HG03196 (cell line): ENCODE results near the gene AKR1A1.
"Not testable (repeated sequence)": the region's sequence is repeated elsewhere in the genome, so short reads cannot be mapped to it uniquely, and the experiment has no call there.

Experiments
- ATAC-seq: cut with Tn5 transposase; IDR thresholded peaks from one replicate; pipeline ENCODE4 v1.9.1; 2021; ENCODE audit not compliant: unreplicated experiment

The AKR1A1 gene

DNA sequence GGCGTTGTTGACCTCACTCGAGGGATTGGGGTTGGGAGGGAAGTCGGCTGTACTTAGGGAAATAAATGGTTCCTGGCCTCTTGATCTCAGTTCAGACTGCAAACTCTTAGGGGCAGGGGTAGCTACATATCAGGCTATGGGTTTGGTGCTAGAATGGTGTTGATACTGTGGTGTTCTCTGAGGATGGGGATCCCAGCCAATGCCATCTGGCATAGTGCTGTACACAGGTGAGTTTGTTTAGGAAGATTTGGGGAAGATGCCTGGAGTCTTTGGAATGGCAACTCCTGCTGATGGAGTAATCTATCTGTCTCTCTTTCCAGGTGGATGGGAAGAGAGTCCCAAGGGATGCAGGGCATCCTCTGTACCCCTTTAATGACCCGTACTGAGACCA lies 18.9 kb downstream of the AKR1A1 start:
- peak; percentile 22 for ATAC-seq

DNA sequence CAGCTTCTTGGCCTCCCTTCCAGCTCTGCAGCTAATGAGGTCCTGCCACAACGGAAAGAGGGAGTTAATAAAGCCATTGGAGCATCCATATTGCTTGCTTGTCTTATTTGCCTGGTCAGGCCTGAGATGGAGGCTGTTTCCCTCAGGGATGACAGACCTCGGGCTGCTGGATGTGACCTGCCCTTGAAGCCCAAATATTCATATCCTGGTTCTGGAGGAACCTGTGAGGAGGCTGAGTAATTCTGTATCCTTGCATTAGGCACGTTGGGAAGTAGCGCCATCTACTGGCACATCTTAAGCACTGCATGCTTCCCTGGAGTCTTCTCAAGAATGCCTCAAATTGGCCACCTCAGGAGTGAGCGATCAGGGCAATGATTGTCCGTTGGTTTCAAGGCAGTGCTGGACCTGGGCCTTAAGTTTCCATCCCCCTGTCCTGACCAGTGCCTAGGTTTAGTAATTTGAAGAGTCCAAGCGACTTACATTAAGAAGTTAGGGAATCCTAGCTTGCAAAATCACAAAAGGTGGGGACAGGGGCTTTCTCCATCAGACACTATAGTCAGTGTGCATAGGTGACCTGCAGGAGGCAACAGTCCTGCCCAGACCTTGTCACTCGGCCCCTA lies 19.4 kb downstream of the AKR1A1 start:
- peak; percentile 69 for ATAC-seq

DNA sequence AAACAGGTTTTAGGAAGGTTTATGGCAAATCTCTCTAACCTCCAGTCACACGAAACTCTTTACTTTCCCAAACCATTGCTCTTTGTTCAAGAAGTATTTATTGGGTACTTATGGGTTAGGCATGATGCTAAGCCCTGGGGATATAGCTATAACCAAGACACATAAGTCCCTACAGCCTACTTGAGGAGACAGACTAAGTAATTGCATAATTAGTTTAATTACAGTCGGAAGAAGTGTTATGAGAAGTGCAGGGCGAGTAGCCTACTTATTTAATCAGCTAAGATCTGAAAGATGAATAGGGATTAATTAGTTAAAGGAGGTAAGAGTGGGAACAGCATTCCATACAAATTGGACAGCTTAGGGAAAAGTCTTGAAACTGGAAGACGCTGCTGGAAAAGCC lies 20.0 kb downstream of the AKR1A1 start:
- no peak for ATAC-seq

DNA sequence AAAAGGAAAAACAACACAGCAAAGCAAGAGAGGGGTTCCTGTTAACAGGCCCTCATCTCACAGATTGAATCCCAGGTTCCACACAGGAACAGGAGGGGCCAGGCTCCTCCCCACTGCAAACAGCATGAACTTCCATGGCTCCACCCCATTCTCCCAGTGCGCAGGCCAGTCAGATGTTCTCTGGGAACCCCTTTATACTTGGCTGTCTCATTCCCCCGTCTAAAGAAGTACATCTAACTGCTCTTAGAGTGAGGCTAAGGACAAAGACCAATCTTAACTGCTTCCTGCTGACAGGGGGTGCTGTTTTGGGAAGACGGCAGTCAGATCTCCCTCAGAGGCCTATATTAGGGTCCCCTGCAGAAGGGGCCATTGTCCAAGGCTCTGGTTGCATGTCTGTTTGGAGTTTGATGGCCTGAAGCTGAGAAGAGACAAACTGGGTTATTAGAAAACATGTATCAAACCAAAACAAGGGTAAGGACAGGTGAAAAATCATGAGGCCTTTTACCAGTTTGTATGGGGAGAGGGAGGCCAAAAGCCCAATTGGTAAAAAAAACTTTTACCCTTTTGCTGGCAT lies 22.7 kb downstream of the AKR1A1 start:
- no peak for ATAC-seq

DNA sequence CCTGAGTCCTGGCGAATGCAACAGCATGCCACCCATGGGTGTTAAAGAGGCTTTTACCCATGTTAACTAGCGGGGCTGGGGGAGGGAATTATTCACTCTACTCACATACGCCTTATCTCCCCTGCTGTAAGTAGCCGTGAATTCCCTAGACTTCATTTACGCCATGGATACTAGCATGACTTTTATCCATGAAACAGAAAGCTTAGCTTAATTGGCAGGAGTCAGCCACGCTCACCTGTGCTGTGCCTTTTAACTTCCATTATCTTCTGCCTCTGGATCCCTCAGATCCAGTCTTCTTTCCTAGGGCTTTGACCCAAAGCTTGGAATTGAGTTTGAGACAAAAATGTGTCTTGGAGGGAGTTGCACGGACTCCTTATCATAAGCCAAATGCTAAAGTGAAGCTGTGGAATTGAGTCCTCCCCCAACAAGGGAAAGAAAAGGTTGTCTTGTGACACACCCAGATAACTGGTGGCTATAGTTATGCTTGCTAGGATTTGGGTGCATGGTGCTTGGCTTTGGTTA lies 23.5 kb downstream of the AKR1A1 start:
- ATAC-seq = no peak

DNA sequence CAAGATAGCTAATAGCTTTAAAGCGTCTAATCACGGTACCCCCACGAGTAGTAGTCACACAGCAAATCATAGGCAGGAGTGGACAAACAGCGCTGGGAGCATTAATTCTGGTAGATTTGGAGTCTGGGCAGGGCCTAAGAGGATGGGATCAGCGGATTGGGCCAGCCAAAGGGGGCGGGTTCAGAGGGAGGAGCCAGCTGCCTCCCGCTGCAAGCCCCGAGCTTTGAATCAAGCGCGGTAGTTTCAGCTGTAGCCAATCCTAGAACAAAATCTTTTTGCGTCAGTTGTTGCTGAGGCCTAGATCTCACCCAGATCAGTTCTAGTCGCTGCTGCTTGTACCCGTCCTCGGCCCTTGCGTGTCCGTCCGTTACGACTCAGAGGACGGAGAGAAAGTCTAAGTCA lies 32.6 kb downstream of the AKR1A1 start:
- ATAC-seq = peak; percentile 75

DNA sequence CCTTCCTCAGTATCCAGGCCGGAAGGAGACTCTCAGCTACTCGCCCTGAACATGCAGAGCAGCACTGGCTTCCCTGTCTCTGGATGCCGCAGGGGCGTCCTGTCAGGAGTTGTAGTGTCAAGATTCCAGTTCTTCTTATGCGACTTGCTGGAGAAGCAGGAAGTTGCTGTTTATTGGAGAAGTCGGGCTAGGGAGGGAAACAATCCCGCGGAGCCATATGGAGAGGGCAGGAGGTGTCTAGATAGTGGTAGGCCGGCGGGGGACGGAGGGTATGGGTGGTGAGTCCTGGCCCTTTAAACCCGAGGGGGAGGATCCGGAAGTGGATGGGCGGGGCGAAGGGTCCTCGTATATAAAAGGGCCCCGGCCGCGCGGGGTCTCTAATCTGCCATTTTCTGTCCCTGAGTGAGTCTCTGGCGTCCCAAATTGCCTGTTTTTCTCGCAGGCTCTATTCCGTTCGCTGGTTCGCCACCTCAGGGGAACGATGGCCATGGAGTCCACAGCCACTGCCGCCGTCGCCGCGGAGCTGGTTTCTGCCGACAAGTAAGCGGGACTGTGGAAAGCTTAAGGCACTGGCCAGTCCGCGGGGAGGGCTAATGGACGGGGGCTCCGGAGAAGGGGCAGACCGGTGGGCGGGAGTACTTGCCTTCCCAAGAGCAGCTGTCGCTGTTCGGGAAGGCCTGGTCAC lies 33.2 kb downstream of the AKR1A1 start, which contains the start of gene NASP:
Gene NASP, plus strand, starts transcription at position 376 of the 685 bp plus-strand sequence. Its CDS starts 106 bp downstream, at position 482.
- peak; percentile 59 for ATAC-seq

DNA sequence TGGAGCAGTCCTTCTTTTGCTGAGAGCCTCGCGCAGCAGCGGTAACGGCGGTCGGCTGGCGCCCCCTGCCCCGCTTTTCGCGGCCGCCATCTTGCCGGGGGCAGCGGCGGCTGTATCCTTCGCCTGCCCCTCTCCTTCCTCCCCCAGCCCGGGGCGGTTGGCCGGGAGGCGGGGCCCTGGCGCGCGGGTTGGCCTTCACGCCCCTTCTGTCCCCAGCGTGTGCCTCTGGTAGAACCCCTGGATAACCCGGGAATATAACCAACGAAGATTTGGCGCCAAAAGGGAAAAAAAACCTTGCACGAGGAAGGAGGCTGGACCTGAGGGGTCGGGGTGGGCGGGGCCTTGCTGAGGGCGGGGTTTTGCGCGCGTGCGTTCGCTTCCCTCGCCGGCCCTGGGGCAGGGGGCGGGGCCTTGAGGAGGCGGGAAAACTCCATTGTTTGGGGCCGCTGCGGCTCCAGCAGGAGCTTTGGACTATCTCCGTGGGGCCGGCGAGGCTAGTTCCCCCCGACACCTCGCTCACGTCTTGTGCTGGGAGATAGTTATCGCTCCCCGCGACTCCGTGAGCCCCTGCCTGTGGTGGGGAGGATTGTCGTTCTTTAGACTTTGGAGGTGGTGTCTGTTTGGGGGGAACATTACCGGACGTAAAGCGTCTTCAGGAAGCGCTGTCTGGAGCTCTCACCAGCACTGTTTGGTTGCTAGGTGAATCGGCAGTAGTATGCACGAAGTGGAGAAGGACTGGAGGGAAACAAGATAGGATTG lies 33.9 kb downstream of the AKR1A1 start:
- peak; percentile 36 for ATAC-seq

DNA sequence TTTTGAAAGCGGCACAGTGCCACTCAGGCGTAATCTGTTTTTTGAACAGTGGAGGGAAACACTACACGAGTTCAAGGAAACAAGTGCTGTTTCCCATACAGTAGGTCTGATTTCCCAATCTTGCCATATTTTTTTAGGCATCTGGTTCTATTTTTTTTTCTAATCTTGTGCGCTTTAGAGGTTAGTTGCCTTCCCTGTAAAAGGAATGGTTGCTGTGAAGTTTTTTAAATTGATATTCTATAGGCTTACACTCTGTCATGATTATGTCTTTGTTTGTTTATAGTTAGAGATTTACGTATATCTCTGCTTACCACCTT lies 34.4 kb downstream of the AKR1A1 start:
- no peak for ATAC-seq

DNA sequence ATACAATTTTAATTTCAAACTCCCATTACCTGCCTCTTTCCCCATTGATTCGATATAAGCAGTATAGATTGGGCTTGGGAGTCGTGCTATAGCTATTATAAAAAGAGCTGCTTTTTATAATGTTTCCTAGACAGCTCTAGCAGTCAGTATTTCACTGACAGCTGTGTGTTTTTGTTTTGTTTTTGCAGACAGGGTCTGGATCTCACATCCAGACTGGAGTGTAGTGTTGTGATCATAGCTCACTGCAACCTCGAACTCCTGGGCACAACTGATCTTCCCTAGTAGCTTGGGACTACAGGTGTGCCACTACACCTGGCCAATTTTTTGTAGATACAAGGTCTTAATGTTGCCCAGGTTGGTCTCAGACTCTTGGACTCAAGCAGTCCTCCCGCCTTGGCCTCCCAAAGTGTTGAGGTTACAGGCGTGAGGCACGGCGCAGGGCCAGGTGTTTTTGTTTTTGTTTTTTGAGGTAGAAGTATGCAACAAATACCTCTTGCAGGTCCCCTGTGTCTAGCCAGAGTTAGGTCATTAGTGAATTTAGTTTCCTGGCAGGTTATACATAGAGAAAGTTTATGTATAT lies 35.0 kb downstream of the AKR1A1 start:
- ATAC-seq = no peak

DNA sequence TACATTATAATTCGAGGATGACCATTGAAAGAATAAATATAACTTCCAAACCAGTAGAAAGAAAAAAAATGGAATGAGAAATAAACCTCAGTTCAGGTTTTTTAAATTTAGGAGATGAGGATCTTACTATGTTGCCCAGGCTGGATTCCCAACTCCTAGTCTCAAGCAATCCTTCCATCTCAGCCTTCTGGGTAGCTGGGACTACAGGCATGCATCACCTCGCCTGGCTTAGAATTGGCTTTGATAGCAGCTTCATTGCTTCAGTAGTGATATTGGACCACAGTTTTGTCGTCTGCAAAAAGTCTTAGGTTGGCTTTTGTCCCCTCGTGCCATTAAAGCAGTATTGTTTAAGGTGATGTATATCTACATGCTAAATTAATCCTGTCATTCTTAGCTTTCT lies 36.1 kb downstream of the AKR1A1 start:
- ATAC-seq = no peak

DNA sequence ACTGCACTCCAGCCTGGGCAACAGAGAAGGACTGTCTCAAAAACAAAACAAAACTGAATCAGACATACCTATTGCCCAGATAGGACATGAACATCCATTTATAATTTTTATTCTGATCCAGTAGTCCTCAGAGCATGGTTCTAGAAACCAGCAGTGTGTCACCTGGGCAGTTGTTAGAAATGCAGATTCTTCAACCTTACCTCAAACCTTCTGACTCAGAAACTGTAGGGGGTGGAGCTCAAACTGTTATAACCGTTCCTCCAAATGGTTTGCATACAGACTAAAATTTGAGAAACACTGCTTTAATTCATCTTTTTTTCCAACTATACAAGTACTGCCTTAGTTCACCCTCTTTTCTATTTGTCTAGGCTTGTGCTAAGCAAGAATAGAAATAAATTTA lies 39.2 kb downstream of the AKR1A1 start:
- no peak for ATAC-seq

DNA sequence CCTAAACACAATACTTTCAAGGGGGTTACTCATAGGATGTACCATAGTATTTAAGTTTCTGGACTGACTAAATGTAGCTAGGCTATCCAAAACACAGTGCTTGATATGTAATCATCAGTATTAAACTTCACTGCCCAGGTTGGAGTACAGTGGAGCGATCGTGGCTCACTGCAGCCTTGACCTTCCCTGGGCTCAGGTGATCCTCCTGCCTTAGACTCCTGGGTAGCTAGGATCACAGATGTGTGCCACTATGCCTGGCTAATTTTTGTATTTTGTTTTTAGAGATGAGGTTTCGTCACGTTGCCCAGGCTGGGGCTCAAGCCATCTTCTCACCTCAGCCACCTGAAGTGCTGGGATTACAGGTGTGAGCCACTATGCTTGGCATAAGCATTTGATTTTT lies 43.8 kb downstream of the AKR1A1 start:
- no peak for ATAC-seq

DNA sequence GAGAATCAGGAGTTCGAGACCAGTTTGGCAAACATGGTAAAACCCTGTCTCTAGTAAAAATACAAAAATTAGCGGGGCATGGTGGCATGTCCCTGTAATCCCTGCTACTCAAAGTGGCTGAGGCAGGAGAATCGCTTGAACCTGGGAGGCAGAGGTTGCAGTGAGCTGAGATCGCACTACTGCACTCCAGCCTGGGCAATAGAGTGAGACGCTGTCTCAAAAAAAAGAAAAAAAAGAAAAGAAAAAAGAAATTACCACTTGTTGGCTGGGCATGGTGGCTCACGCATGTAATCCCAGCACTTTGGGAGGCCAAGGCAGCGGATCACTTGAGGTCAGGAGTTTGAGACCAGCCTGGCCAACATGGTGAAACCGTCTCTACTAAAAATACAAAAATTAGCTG lies 46.1 kb downstream of the AKR1A1 start:
- not testable (repeated sequence) for ATAC-seq

DNA sequence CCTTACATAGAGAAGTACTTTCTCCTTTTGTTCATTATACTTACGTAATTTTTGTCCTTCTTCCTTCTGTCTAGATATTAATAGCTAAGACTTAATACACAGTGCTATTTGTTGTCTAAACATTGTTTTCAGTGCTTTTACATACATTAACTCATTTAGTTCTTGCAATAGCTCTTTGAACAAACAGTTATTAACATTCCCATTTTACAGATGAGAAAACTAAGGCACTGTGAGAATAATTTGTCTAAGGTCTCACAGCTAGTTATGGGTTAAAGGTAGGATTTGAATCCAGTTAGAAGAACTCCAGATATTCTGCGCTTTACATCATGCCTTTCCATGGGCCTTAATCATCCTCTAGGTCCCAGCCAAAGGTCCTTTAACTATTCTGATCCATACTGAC lies 53.6 kb downstream of the AKR1A1 start:
- ATAC-seq = no peak

DNA sequence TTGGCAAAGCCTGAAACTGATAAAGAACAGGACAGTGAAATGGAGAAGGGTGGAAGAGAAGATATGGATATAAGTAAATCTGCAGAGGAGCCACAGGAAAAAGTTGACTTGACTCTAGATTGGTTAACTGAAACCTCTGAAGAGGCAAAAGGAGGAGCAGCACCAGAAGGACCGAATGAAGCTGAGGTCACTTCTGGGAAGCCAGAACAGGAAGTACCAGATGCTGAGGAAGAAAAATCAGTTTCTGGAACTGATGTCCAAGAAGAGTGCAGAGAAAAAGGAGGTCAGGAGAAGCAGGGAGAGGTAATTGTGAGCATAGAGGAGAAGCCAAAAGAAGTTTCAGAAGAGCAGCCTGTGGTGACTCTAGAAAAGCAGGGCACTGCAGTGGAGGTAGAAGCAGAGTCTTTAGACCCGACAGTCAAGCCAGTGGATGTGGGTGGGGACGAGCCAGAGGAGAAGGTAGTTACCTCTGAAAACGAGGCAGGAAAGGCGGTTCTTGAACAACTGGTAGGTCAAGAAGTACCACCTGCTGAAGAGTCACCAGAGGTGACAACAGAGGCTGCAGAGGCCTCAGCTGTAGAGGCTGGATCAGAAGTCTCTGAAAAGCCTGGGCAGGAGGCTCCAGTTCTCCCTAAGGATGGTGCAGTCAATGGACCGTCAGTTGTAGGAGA lies 56.9 kb downstream of the AKR1A1 start:
- no peak for ATAC-seq

DNA sequence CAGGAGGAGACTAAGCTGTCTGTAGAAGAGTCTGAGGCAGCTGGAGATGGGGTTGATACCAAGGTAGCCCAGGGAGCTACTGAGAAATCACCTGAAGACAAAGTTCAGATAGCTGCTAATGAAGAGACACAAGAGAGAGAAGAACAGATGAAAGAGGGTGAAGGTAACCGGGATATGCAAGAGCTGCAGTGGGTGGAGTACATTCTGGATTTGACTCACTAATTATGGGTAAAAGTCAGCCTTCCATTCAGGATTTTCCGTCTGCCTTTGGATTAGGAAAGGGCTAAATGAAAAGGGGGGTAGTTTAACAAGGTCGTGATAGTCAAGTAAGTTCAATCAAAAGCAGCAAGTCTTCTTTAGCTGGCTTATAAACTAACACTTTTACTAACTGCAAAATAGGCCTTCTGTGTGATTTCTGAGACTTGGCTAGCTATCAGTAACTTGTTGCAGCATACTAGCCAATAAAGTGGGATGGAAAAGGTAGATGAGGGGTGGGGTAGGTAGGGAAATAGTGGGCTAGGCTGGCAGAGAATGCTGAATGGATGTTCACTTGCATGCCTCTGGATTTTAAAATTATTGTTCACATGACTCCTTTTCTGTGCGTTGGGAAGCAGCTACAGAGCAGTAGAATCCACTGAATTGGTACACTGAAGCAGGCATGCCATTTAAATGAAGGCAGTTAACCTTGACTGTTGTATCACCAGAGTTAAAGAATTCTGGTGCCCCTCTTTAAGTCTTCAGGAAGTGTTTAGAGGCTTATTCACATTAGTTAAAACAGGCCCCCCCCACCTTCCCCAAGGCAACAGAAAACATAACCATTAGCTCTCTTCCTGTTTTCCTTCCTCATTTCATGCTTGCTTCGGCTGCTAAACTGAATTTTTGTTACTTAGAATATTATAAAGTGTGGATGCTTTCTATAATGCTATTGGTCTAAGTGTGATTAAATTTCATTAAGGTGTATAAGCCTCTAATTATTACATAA lies 57.8 kb downstream of the AKR1A1 start:
- ATAC-seq = no peak

DNA sequence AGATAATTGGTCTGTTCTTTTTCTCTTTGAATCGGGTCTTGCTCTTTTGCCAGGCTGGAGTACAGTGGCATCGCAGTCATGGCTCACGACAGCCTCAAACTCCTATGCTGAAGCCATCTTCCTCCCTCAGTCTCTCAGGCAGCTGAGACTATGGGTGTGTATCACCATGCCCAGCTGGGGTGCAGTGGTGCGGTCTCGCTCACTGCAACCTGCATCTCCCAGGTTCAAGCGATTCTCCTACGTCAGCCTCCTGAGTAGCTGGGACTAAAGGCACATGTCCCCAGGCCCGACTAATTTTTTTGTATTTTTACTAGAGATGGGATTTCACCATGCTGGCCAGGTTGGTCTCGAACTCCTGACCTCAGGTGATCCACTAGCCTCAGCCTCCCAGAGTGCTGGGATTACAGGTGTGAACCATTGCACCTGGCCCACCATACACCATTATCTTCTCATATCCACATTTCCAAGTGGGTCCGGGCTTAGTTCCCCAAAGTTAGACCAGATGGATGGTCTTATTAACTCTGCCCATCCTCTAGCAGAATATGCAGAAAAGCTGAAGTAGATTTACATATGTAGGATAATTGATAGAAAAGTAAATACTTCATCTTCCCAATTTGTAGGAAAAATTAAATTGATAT lies 60.1 kb downstream of the AKR1A1 start:
- no peak for ATAC-seq

DNA sequence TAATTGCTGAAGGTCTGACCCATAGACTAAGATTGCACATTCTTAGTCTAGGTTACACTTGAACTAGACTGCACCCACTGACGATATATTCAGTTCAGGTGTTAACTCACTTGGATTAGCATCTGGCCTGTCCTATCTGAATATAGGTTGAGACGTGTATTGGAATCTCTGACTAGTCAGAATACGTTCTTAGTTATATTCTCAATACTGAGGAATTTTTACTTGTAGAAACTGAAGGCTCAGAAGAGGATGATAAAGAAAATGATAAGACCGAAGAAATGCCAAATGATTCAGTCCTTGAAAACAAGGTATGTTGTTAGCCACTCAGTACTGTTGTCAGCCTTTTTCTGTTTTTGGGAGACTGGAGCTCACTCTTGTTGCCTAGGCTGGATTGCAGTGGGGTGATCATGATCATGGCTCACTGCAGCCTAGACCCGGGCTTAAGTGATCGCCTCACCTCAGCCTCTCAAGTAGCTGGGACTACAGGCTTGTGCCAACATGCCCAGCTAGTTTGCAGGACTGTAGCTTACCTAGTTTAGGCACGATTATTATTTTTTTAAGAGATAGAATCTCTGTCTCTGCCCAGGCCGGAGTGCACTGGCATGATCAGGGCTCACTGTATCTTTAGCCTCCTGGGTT lies 62.4 kb downstream of the AKR1A1 start:
- ATAC-seq = no peak
